ENCODE results near the gene STX17. TPM values are rescaled to one million over a fixed set of nuclear protein-coding genes. Genes with fewer than 3 reads are reported as not detected.

The STX17 gene
- total RNA-seq, 1 experiment from 2014 or later: 21.4 TPM

GRCh38 chr9:99867968-99868367 is 38.5 kb upstream of the STX17 start:
- no peaks in the 10 kb centered on the region for H3K79me2 ChIP-seq (ENCODE audit: low read length)
- no peak overlapping the region for H2AFZ ChIP-seq (ENCODE audit: low read length)
- H3K9ac ChIP-seq (ENCODE audit: low read length): no peak overlapping the region
- no peaks in the 10 kb centered on the region for H3K4me1 ChIP-seq (ENCODE audit: low read length)
- H3K9me3 ChIP-seq (ENCODE audit: low read length): no peaks in the 10 kb centered on the region
- H3K27ac ChIP-seq (ENCODE audit: low read length): no peak overlapping the region
- no peak overlapping the region for H3K4me2 ChIP-seq (ENCODE audit: low read depth, low read length, poor library complexity, severe bottlenecking)
- DNase-seq: no peak
- no peaks in the 10 kb centered on the region for H4K20me1 ChIP-seq (ENCODE audit: insufficient read depth, low read depth, low read length)
- no peaks in the 10 kb centered on the region for H3K27me3 ChIP-seq (ENCODE audit: low read length)
- H3K9me2 ChIP-seq (replicated peaks; ENCODE audit: insufficient read depth, low read length): no peaks in the 10 kb centered on the region
- no peaks in the 10 kb centered on the region for H3K36me3 ChIP-seq (ENCODE audit: insufficient read depth, low read length)
- no peak overlapping the region for H3K4me3 ChIP-seq (ENCODE audit: low read length)

GRCh38 chr9:99868845-99869244 is 37.6 kb upstream of the STX17 start:
- Histone ChIP-seq H3K27ac (ENCODE audit: low read length) (no peak overlapping the region), H2AFZ (ENCODE audit: low read length) (0 out of 2 replicates have a peak overlapping the region, but pooled peaks have one; percentile 13), H3K4me2 (ENCODE audit: low read depth, low read length, poor library complexity, severe bottlenecking) (no peak overlapping the region), H3K36me3 (ENCODE audit: insufficient read depth, low read length) (no peaks in the 10 kb centered on the region), H3K9ac (ENCODE audit: low read length) (no peak overlapping the region), H4K20me1 (ENCODE audit: insufficient read depth, low read depth, low read length) (no peaks in the 10 kb centered on the region), H3K4me1 (ENCODE audit: low read length) (no peaks in the 10 kb centered on the region), H3K9me3 (ENCODE audit: low read length) (no peaks in the 10 kb centered on the region), H3K27me3 (ENCODE audit: low read length) (no peaks in the 10 kb centered on the region), H3K4me3 (ENCODE audit: low read length) (no peak overlapping the region), H3K9me2 (replicated peaks; ENCODE audit: insufficient read depth, low read length) (no peaks in the 10 kb centered on the region), H3K79me2 (ENCODE audit: low read length) (no peaks in the 10 kb centered on the region)
- no peak for DNase-seq

- no peaks in the 10 kb centered on the region for H3K9me2 ChIP-seq (replicated peaks; ENCODE audit: insufficient read depth, low read length)
- H3K36me3 ChIP-seq (ENCODE audit: insufficient read depth, low read length): no peaks in the 10 kb centered on the region
- no peaks in the 10 kb centered on the region for H3K4me1 ChIP-seq (ENCODE audit: low read length)
- DNase-seq: no peak
- H3K9ac ChIP-seq (ENCODE audit: low read length): no peak overlapping the region
- H4K20me1 ChIP-seq (ENCODE audit: insufficient read depth, low read depth, low read length): no peaks in the 10 kb centered on the region
- no peaks in the 10 kb centered on the region for H3K9me3 ChIP-seq (ENCODE audit: low read length)
- H3K4me3 ChIP-seq (ENCODE audit: low read length): no peak overlapping the region
- H3K79me2 ChIP-seq (ENCODE audit: low read length): no peaks in the 10 kb centered on the region
- no peak overlapping the region for H3K4me2 ChIP-seq (ENCODE audit: low read depth, low read length, poor library complexity, severe bottlenecking)
- no peak overlapping the region for H2AFZ ChIP-seq (ENCODE audit: low read length)
- H3K27ac ChIP-seq (ENCODE audit: low read length): no peak overlapping the region
- H3K27me3 ChIP-seq (ENCODE audit: low read length): no peaks in the 10 kb centered on the region
Measured at GRCh38 chr9:99870126-99870525, 36.3 kb upstream of the STX17 start.

DNA sequence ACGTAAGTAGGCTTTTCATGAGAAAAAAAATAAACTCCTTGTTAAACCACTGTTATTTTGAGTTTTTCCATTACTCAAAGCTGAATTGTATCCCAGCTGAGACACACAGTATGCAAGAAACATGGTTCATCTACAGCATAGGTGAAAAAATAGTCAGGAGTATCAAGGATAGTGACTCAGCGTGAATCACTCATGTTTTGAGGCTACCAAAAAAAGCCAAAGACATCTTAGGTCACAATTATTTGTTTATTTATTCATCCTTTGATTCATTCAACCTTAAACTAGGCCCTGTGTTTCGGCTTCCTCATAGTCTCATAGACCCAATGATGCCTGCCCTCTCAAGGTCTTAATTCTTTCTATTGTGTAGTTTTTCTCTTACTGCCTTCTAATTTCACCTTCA is 32.9 kb upstream of the STX17 start:
- H3K36me3 ChIP-seq (ENCODE audit: insufficient read depth, low read length): no peaks in the 10 kb centered on the region
- no peak overlapping the region for H3K27ac ChIP-seq (ENCODE audit: low read length)
- H3K4me1 ChIP-seq (ENCODE audit: low read length): peaks cover 10% of the 10 kb centered on the region
- no peak for DNase-seq
- H3K9ac ChIP-seq (ENCODE audit: low read length): no peak overlapping the region
- no peak overlapping the region for H2AFZ ChIP-seq (ENCODE audit: low read length)
- no peaks in the 10 kb centered on the region for H3K9me2 ChIP-seq (replicated peaks; ENCODE audit: insufficient read depth, low read length)
- no peaks in the 10 kb centered on the region for H4K20me1 ChIP-seq (ENCODE audit: insufficient read depth, low read depth, low read length)
- H3K4me3 ChIP-seq (ENCODE audit: low read length): no peak overlapping the region
- H3K4me2 ChIP-seq (ENCODE audit: low read depth, low read length, poor library complexity, severe bottlenecking): no peak overlapping the region
- no peaks in the 10 kb centered on the region for H3K27me3 ChIP-seq (ENCODE audit: low read length)
- no peaks in the 10 kb centered on the region for H3K9me3 ChIP-seq (ENCODE audit: low read length)
- no peaks in the 10 kb centered on the region for H3K79me2 ChIP-seq (ENCODE audit: low read length)

- H4K20me1 ChIP-seq (ENCODE audit: insufficient read depth, low read depth, low read length): no peaks in the 10 kb centered on the region
- no peak overlapping the region for H3K4me2 ChIP-seq (ENCODE audit: low read depth, low read length, poor library complexity, severe bottlenecking)
- H3K79me2 ChIP-seq (ENCODE audit: low read length): no peaks in the 10 kb centered on the region
- no peak overlapping the region for H3K4me3 ChIP-seq (ENCODE audit: low read length)
- H3K27ac ChIP-seq (ENCODE audit: low read length): no peak overlapping the region
- no peaks in the 10 kb centered on the region for H3K9me2 ChIP-seq (replicated peaks; ENCODE audit: insufficient read depth, low read length)
- H3K9ac ChIP-seq (ENCODE audit: low read length): no peak overlapping the region
- DNase-seq: no peak
- no peaks in the 10 kb centered on the region for H3K36me3 ChIP-seq (ENCODE audit: insufficient read depth, low read length)
- H3K4me1 ChIP-seq (ENCODE audit: low read length): peaks cover 10% of the 10 kb centered on the region
- H3K9me3 ChIP-seq (ENCODE audit: low read length): no peaks in the 10 kb centered on the region
- H3K27me3 ChIP-seq (ENCODE audit: low read length): no peaks in the 10 kb centered on the region
- H2AFZ ChIP-seq (ENCODE audit: low read length): no peak overlapping the region
Measured at GRCh38 chr9:99873943-99874584, 32.4 kb upstream of the STX17 start.

DNA sequence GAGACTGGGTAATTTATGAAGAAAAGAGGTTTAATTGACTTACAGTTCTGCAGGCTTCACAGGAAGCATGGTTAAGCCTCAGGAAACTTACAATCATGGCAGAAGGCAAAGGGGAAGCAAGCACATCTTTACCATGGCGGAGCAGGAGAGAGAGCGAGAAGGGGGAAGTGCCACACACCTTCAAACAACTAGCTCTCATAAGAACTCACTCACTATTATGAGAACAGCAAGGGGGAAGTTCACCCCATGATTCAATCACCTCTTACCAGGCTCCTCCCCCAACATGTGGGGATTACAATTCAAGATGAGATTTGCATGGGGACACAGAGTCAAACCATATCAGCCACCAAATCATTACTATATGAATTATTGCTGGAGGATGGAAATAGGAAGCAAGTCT is 30.3 kb upstream of the STX17 start:
- Histone ChIP-seq H3K9me3 (ENCODE audit: low read length) (no peaks in the 10 kb centered on the region), H3K79me2 (ENCODE audit: low read length) (no peaks in the 10 kb centered on the region), H4K20me1 (ENCODE audit: insufficient read depth, low read depth, low read length) (no peaks in the 10 kb centered on the region), H3K4me2 (ENCODE audit: low read depth, low read length, poor library complexity, severe bottlenecking) (peak overlapping the region; percentile 30), H3K4me1 (ENCODE audit: low read length) (peaks cover 10% of the 10 kb centered on the region), H3K36me3 (ENCODE audit: insufficient read depth, low read length) (no peaks in the 10 kb centered on the region), H3K9ac (ENCODE audit: low read length) (no peak overlapping the region), H3K27me3 (ENCODE audit: low read length) (no peaks in the 10 kb centered on the region), H3K4me3 (ENCODE audit: low read length) (no peak overlapping the region), H3K27ac (ENCODE audit: low read length) (no peak overlapping the region), H3K9me2 (replicated peaks; ENCODE audit: insufficient read depth, low read length) (no peaks in the 10 kb centered on the region), H2AFZ (ENCODE audit: low read length) (peak overlapping the region; percentile 77; the same call in 1 of the 2 replicates)
- DNase-seq: peak; percentile 78

DNA sequence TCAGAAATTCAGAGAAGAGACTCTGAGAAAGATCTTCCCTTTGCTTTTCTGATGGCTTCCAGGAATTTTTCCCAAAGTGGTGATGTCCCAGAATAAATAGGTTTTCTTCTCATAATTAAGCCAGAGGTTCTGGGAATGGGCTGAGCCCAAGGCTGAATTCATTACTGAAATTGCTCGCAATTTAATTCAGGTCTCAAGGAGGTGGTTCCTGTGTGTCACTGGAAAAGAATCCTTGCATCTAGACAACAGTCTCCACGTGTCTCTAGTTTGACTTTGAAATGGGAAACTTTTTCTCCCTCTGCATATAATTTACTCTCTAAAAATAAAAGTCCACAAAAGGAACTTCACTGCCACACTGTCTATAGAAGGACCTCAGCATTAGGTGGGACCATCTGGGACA is 27.8 kb upstream of the STX17 start:
- Histone ChIP-seq H3K4me2 (ENCODE audit: low read depth, low read length, poor library complexity, severe bottlenecking) (no peak overlapping the region), H2AFZ (ENCODE audit: low read length) (no peak overlapping the region), H3K27me3 (ENCODE audit: low read length) (no peaks in the 10 kb centered on the region; the same call in 1 of the 2 replicates), H3K36me3 (ENCODE audit: insufficient read depth, low read length) (no peaks in the 10 kb centered on the region), H3K4me3 (ENCODE audit: low read length) (no peak overlapping the region), H3K9me3 (ENCODE audit: low read length) (no peaks in the 10 kb centered on the region), H3K27ac (ENCODE audit: low read length) (no peak overlapping the region), H3K9ac (ENCODE audit: low read length) (no peak overlapping the region), H4K20me1 (ENCODE audit: insufficient read depth, low read depth, low read length) (no peaks in the 10 kb centered on the region), H3K79me2 (ENCODE audit: low read length) (no peaks in the 10 kb centered on the region), H3K4me1 (ENCODE audit: low read length) (peaks cover 10% of the 10 kb centered on the region), H3K9me2 (replicated peaks; ENCODE audit: insufficient read depth, low read length) (no peaks in the 10 kb centered on the region)
- DNase-seq: no peak

DNA sequence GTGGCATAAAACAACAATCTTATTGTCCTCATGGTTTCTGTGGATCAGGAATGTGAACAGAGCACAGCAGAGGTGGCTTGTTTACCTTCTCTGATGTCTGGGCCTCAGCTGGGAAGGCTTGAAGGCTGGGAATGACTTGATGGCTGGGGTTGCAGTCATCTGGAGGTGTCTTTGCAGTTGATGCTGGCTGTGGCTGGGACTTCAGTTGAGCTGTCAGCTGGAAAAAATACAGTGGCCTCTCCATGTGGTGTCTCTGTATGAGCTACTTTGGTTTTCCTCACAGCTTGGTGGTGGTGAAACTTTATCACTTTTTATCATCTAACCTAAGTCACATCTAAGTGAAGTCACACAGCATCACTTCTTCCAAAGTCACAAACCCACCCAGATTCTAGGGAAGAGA is 24.7 kb upstream of the STX17 start:
- Histone ChIP-seq H3K27ac (ENCODE audit: low read length) (no peak overlapping the region), H4K20me1 (ENCODE audit: insufficient read depth, low read depth, low read length) (no peaks in the 10 kb centered on the region), H3K27me3 (ENCODE audit: low read length) (no peaks in the 10 kb centered on the region; the same call in 1 of the 2 replicates), H3K4me1 (ENCODE audit: low read length) (no peaks in the 10 kb centered on the region; the same call in 1 of the 2 replicates), H3K79me2 (ENCODE audit: low read length) (no peaks in the 10 kb centered on the region), H3K4me3 (ENCODE audit: low read length) (no peak overlapping the region), H3K36me3 (ENCODE audit: insufficient read depth, low read length) (no peaks in the 10 kb centered on the region), H3K4me2 (ENCODE audit: low read depth, low read length, poor library complexity, severe bottlenecking) (no peak overlapping the region), H2AFZ (ENCODE audit: low read length) (no peak overlapping the region), H3K9ac (ENCODE audit: low read length) (no peak overlapping the region), H3K9me3 (ENCODE audit: low read length) (no peaks in the 10 kb centered on the region), H3K9me2 (replicated peaks; ENCODE audit: insufficient read depth, low read length) (no peaks in the 10 kb centered on the region)
- no peak for DNase-seq

All from Karpas-422 (cell line).